DMS79 (cell line): ENCODE results near the gene CAMTA1.
A peak's percentile ranks its signal among the peaks of the same experiment; 100 is the strongest.

Experiments
- DNase-seq: peaks from one replicate; lab custom pipeline; 2025; lab: John Stamatoyannopoulos, UW

The CAMTA1 gene

GRCh38 chr1:7196036-7196911, 411.0 kb downstream of the CAMTA1 start:
- DNase-seq = no peak

GRCh38 chr1:7198664-7199063, 413.4 kb downstream of the CAMTA1 start:
- no peak for DNase-seq

GRCh38 chr1:7199077-7199779, 414.0 kb downstream of the CAMTA1 start:
- DNase-seq = no peak

GRCh38 chr1:7207875-7208646, 422.8 kb downstream of the CAMTA1 start:
- no peak for DNase-seq

GRCh38 chr1:7208647-7209180, 423.5 kb downstream of the CAMTA1 start:
- no peak for DNase-seq

- no peak for DNase-seq
Observed at GRCh38 chr1:7209336-7209735, 424.1 kb downstream of the CAMTA1 start.

- DNase-seq = peak; percentile 53
Observed at GRCh38 chr1:7218210-7218832, 433.1 kb downstream of the CAMTA1 start.

GRCh38 chr1:7219031-7219430, 433.8 kb downstream of the CAMTA1 start:
- DNase-seq = peak; percentile 97

- DNase-seq = no peak
Observed at GRCh38 chr1:7220007-7220406, 434.8 kb downstream of the CAMTA1 start.

GRCh38 chr1:7220712-7221252, 435.5 kb downstream of the CAMTA1 start:
- DNase-seq = no peak

GRCh38 chr1:7221826-7222694, 436.8 kb downstream of the CAMTA1 start:
- DNase-seq = no peak

- no peak for DNase-seq
Observed at GRCh38 chr1:7222695-7223015, 437.4 kb downstream of the CAMTA1 start.

- peak; percentile 10 for DNase-seq
Observed at GRCh38 chr1:7223334-7224080, 438.3 kb downstream of the CAMTA1 start.

- no peak for DNase-seq
Observed at GRCh38 chr1:7224081-7224534, 438.9 kb downstream of the CAMTA1 start.

- DNase-seq = peak; percentile 93
Observed at GRCh38 chr1:7224644-7225043, 439.4 kb downstream of the CAMTA1 start.

GRCh38 chr1:7225711-7226505, 440.7 kb downstream of the CAMTA1 start:
- no peak for DNase-seq

GRCh38 chr1:7227654-7228053, 442.4 kb downstream of the CAMTA1 start:
- no peak for DNase-seq

GRCh38 chr1:7228252-7228961, 443.2 kb downstream of the CAMTA1 start:
- DNase-seq = no peak
